Activated CD8-positive, alpha-beta T cell treated with anti-CD3 and anti-CD28 coated beads for 36 hours (primary cell): Measurements from ENCODE around the gene GNAI3. TPM values are rescaled to one million over a fixed set of nuclear protein-coding genes. Genes with fewer than 3 reads are reported as not detected.

Experiments
- ATAC-seq: fragments of 200-7000 bp; cut with Tn5 transposase; one replicate; pipeline ENCODE4 v1.10.0; 2021; ENCODE audit warnings: mild to moderate bottlenecking, moderate library complexity
- CTCF ChIA-PET: fragments of 350-600 bp; sonication (Branson Sonifier 250); formaldehyde crosslinking; loops from one replicate; lab custom pipeline; 2021; ENCODE audit warnings: antibody characterized with exemption; lab: Charles Lee
- POLR2A ChIA-PET: fragments of 350-600 bp; sonication (Branson Sonifier 250); formaldehyde crosslinking; loops from one replicate; lab custom pipeline; 2021; ENCODE audit warnings: antibody characterized with exemption; lab: Charles Lee
- DNase-seq: peaks from one replicate; pipeline ENCODE4 v3.0.0-alpha.2; 2020
- H3K27ac Mint-ChIP-seq: one replicate; pipeline ENCODE4 v1.8.0; 2021; ENCODE audit warnings: mild to moderate bottlenecking, mixed read lengths
- H3K27me3 Mint-ChIP-seq: one replicate; pipeline ENCODE4 v1.8.0; 2021; ENCODE audit warnings: mixed read lengths
- H3K36me3 Mint-ChIP-seq: one replicate; pipeline ENCODE4 v1.8.0; 2021; ENCODE audit warnings: low read depth, mixed read lengths
- H3K4me1 Mint-ChIP-seq: one replicate; pipeline ENCODE4 v1.8.0; 2021; ENCODE audit warnings: low read depth, mixed read lengths
- H3K4me3 Mint-ChIP-seq: one replicate; pipeline ENCODE4 v1.8.0; 2021; ENCODE audit warnings: mild to moderate bottlenecking, moderate library complexity, mixed read lengths
- H3K9me3 Mint-ChIP-seq: one replicate; pipeline ENCODE4 v1.8.0; 2021; ENCODE audit warnings: mixed read lengths
- intact Hi-C: fragments of 100-400 bp; cut with micrococcal nuclease; formaldehyde crosslinking; loops from one replicate; pipeline ENCODE4 v1.10.0; 2022
- total RNA-seq, 2 experiments: library from RNA; stranded (reverse); gene quantifications; one replicate each; pipeline ENCODE4 v1.2.3, GENCODE V29; 2021
- TF ChIP-seq, protein P1 (sequence below): fragments of 200-600 bp; IDR thresholded peaks from one replicate; pipeline ENCODE4 v1.8.0; 2022; ENCODE audit warnings: antibody characterized with exemption, mild to moderate bottlenecking

Gene GNAI3
- total RNA-seq, 2 experiments from 2014 or later = 7.5 to 7.7 TPM

DNA sequence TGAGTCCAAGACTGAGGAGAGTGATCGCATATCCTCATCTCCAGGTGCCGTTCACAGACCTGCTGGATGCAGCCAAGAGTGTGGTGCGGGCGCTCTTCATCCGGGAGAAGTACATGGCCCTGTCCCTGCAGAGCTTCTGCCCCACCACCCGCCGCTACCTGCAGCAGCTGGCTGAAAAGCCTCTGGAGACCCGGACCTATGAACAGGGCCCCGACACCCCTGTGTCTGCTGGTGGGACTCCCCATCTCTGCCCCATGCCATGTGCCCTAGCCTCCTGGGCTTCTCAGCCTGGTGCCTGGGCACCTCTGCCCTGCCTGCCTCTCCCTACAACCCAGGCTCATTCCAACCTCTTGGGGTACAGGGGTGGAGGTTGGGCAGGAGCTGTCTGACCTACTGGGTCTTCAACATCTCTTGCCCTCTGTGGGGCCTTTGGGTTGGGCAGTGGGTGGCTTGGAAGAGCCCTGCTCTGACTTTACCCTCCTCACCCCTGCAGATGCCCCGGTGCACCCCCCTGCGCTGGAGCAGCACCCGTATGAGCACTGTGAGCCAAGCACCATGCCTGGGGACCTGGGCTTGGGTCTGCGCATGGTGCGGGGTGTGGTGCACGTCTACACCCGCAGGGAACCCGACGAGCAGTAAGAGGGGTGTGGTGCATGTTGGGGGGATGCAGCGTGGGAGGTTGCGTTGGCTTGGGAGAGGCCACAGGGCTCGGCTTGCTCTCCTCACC is 78.4 kb downstream of the GNAI3 start:
- Mint-ChIP-seq H3K4me1 (peaks cover 27% of the 10 kb centered on the region), H3K4me3 (no peak overlapping the region), H3K27ac (no peak overlapping the region), H3K36me3 (peaks cover 32% of the 10 kb centered on the region), H3K9me3 (no peaks in the 10 kb centered on the region), H3K27me3 (no peaks in the 10 kb centered on the region)
- TF ChIP-seq, protein P1, sequence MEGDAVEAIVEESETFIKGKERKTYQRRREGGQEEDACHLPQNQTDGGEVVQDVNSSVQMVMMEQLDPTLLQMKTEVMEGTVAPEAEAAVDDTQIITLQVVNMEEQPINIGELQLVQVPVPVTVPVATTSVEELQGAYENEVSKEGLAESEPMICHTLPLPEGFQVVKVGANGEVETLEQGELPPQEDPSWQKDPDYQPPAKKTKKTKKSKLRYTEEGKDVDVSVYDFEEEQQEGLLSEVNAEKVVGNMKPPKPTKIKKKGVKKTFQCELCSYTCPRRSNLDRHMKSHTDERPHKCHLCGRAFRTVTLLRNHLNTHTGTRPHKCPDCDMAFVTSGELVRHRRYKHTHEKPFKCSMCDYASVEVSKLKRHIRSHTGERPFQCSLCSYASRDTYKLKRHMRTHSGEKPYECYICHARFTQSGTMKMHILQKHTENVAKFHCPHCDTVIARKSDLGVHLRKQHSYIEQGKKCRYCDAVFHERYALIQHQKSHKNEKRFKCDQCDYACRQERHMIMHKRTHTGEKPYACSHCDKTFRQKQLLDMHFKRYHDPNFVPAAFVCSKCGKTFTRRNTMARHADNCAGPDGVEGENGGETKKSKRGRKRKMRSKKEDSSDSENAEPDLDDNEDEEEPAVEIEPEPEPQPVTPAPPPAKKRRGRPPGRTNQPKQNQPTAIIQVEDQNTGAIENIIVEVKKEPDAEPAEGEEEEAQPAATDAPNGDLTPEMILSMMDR = no peak
- DNase-seq = no peak
- intact Hi-C loops = no loop called here
- no peak for ATAC-seq
- ChIA-PET POLR2A (no interaction called here), CTCF (interaction anchor here (1.3 to 18.5 kb wide), 4 partner anchors 11 to 85 kb away, joined by 3 to 294 read pairs (median 9); partner anchors contain the start of genes GNAI3 and GPR61)

DNA sequence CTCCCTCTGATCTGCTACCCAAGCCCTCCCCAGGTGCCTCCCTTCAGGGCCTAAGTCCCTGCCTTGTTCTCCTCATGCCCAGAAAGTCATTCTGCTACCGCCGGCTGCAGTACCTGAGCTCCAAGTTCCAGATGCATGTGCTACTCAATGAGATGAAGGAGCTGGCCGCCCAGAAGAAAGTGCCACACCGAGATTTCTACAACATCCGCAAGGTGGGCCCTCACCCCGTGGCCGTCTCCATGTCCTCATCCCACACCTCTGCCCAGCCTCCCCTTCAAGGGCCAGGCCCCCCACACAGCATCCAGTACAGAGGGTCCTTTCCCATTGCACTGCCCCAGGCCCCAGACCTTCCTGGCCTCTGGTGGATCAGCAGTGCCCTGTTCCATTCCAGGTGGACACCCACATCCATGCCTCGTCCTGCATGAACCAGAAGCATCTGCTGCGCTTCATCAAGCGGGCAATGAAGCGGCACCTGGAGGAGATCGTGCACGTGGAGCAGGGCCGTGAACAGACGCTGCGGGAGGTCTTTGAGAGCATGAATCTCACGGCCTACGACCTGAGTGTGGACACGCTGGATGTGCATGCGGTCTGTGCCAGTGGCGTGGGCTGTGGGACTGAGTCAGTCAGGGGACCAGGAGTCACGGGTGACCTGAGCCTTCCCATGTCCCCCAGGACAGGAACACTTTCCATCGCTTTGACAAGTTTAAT is 79.4 kb downstream of the GNAI3 start:
- Mint-ChIP-seq H3K36me3 (peaks cover 30% of the 10 kb centered on the region), H3K9me3 (no peaks in the 10 kb centered on the region), H3K27ac (peak overlapping the region; percentile 1), H3K4me3 (no peak overlapping the region), H3K4me1 (peaks cover 17% of the 10 kb centered on the region), H3K27me3 (no peaks in the 10 kb centered on the region)
- ChIA-PET CTCF (interaction anchor here (1.3 to 18.5 kb wide), 5 partner anchors 12 to 86 kb away, joined by 3 to 294 read pairs (median 29); partner anchors contain the start of genes GNAI3 and GPR61), POLR2A (interaction anchor here (1.1 kb wide), 1 partner anchor 9 kb away, joined by 4 read pairs; no protein-coding TSS in a partner anchor)
- TF ChIP-seq, protein P1 = no peak
- no peak for DNase-seq
- no peak for ATAC-seq
- intact Hi-C loops = no loop called here

DNA sequence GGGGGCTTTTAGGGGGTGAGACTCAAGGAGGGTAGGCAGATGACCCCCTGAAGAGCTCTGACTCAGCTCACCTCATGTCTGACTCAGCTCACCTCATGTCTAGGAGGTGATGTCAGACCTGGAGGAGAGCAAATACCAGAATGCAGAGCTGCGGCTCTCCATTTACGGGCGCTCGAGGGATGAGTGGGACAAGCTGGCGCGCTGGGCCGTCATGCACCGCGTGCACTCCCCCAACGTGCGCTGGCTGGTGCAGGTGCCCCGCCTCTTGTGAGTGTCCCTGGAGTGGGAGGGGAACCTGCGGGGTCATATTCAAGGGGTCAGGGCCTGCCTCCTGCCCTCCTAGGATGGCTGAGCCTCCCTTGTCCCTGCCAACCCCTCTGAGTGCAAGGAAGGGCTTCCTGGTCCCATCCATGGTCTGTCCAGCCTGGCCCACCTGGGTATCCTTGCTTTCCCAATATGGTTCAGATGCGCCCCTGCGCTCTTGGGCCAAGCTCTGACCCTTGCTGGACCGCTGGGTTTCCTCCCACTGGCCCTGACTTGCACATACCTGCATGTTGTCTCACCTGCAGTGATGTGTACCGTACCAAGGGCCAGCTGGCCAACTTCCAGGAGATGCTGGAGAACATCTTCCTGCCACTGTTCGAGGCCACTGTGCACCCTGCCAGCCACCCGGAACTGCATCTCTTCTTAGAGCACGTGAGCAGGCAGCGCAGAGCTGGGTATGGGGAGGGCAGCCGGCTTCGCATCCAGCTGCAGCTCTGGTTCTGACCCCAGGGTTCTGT is 80.3 kb downstream of the GNAI3 start:
- ATAC-seq (peak; percentile 31), DNase-seq (no peak)
- H3K36me3 Mint-ChIP-seq = peaks cover 30% of the 10 kb centered on the region
- intact Hi-C loops = no loop called here
- no peak overlapping the region for H3K27ac Mint-ChIP-seq
- H3K4me1 Mint-ChIP-seq = peaks cover 9% of the 10 kb centered on the region
- H3K9me3 Mint-ChIP-seq = no peaks in the 10 kb centered on the region
- TF ChIP-seq, protein P1 = no peak
- H3K4me3 Mint-ChIP-seq = no peak overlapping the region
- CTCF ChIA-PET = interaction anchor here (1.1 to 18.5 kb wide), 10 partner anchors 9 to 356 kb away, joined by 3 to 294 read pairs (median 7); partner anchors contain the start of genes AHCYL1, AMPD2, GNAI3 and GNAT2
- POLR2A ChIA-PET = interaction anchor here (0.7 to 1.1 kb wide), 5 partner anchors 8 to 80 kb away, joined by 3 to 4 read pairs (median 3); partner anchors contain the start of genes AMPD2 and GNAT2
- no peaks in the 10 kb centered on the region for H3K27me3 Mint-ChIP-seq

DNA sequence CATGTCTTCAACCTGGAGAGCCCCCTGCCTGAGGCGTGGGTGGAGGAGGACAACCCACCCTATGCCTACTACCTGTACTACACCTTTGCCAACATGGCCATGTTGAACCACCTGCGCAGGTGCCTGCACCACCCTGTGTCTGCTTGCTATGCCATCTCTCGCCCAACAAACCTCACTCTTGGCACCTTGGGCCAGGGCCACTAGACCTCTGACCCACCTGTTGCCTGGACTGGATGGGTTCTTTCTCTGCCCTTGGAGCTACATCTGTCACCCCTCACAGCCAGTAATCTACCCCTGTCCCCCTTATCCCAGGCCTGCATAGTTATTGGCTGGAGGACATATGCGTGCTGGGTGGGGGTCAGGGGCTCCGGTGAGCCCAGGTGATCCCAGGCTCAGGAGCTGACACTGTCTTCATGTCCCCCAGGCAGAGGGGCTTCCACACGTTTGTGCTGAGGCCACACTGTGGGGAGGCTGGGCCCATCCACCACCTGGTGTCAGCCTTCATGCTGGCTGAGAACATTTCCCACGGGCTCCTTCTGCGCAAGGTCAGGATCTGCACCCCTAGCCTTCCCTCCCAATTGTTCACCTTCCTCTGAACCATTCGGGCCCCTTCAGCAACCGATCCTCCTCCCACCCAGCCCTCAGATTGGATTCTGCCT is 81.1 kb downstream of the GNAI3 start:
- ATAC-seq = no peak
- Mint-ChIP-seq H3K9me3 (no peaks in the 10 kb centered on the region), H3K4me3 (no peak overlapping the region), H3K27me3 (no peaks in the 10 kb centered on the region), H3K27ac (no peak overlapping the region), H3K4me1 (peaks cover 7% of the 10 kb centered on the region), H3K36me3 (peaks cover 30% of the 10 kb centered on the region)
- CTCF ChIA-PET = interaction anchor here (0.6 to 18.5 kb wide), 19 partner anchors 10 to 355 kb away, joined by 3 to 294 read pairs (median 4); partner anchors contain the start of genes AHCYL1, AMPD2, GNAI3 and GNAT2
- POLR2A ChIA-PET = interaction anchor here (0.7 to 1.1 kb wide), 5 partner anchors 10 to 81 kb away, joined by 3 to 4 read pairs (median 3); partner anchors contain the start of genes AMPD2, GNAI3 and GNAT2
- intact Hi-C loops = no loop called here
- TF ChIP-seq, protein P1 = no peak
- DNase-seq = no peak
